Colonic mucosa (tissue), 4 donors: ENCODE results near the gene MFAP4. TPM values are rescaled to one million over a fixed set of nuclear protein-coding genes. Genes with fewer than 3 reads are reported as not detected.

ENCODE experiments used
- DNase-seq: peaks from one replicate; pipeline ENCODE4 v3.0.0-alpha.2; 2020
- H3K27ac ChIP-seq: fragments of 200-600 bp; one replicate; pipeline ENCODE4 v1.8.0; 2021
- H3K27me3 ChIP-seq: fragments of 200-600 bp; one replicate; pipeline ENCODE4 v1.8.0; 2021
- H3K36me3 ChIP-seq: fragments of 200-600 bp; one replicate; pipeline ENCODE4 v1.8.0; 2021
- H3K4me1 ChIP-seq: fragments of 200-600 bp; one replicate; pipeline ENCODE4 v1.8.0; 2021; ENCODE audit warnings: mild to moderate bottlenecking
- H3K4me3 ChIP-seq: fragments of 200-600 bp; one replicate; pipeline ENCODE4 v1.8.0; 2021
- H3K9ac ChIP-seq, 2 donors: one replicate each; pipeline ENCODE4 v1.7.0; 2013; ENCODE audit warnings: control low read depth in 2 of 2, low read depth in 2 of 2, low read length in 2 of 2
- H3K9me3 ChIP-seq: fragments of 200-600 bp; one replicate; pipeline ENCODE4 v1.8.0; 2021
- intact Hi-C: fragments of 100-400 bp; cut with DNase I; formaldehyde crosslinking; loops from one replicate; pipeline ENCODE4 v1.14.1; 2022
- total RNA-seq, 2 donors: library from RNA; stranded (reverse); fragmentation: NEBNext Ultra II Directional in 1 of 2; extraction: Animal tissue kit (Norgen Biotek cat#: 25700) in 1 of 2; gene quantifications; one replicate each; pipeline ENCODE4 v1.2.1, GENCODE V29; 2021
- TF ChIP-seq, protein P1 (sequence below): fragments of 200-600 bp; IDR thresholded peaks from one replicate; pipeline ENCODE4 v1.8.0; 2022; ENCODE audit warnings: antibody characterized with exemption, mild to moderate bottlenecking
- donor health status: healthy.
- donor health status: DM: no; HTN: no; CAD: no.
- donor health status: DM: no; HTN: no; CAD: no.

MFAP4 gene
- total RNA-seq, 2 donors from 2014 or later, result 22.2 to 56.0 TPM

DNA sequence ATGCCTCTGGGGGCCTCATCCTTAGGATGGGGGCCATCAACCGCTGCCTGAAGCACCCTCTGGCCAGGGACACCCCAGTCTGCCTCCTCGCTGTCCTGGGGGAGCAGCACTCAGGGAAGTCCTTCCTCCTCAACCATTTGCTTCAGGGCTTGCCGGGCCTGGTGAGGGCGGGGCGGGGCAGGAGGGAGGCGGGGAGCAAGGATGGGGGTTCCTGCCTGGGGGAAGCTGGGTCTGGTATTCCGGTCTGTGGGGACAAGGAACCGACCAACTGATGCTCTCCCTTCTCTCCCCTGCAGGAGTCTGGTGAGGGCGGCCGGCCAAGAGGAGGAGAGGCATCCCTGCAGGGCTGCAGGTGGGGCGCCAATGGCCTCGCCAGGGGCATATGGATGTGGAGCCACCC is 26.0 kb upstream of the MFAP4 start:
- Histone ChIP-seq H3K27ac (no peak overlapping the region), H3K27me3 (no peaks in the 10 kb centered on the region), H3K9me3 (no peaks in the 10 kb centered on the region), H3K4me1 (no peaks in the 10 kb centered on the region), H3K4me3 (no peak overlapping the region), H3K9ac (no peak overlapping the region), H3K36me3 (no peaks in the 10 kb centered on the region)
- intact Hi-C loops, result no loop called here
- TF ChIP-seq, protein P1, sequence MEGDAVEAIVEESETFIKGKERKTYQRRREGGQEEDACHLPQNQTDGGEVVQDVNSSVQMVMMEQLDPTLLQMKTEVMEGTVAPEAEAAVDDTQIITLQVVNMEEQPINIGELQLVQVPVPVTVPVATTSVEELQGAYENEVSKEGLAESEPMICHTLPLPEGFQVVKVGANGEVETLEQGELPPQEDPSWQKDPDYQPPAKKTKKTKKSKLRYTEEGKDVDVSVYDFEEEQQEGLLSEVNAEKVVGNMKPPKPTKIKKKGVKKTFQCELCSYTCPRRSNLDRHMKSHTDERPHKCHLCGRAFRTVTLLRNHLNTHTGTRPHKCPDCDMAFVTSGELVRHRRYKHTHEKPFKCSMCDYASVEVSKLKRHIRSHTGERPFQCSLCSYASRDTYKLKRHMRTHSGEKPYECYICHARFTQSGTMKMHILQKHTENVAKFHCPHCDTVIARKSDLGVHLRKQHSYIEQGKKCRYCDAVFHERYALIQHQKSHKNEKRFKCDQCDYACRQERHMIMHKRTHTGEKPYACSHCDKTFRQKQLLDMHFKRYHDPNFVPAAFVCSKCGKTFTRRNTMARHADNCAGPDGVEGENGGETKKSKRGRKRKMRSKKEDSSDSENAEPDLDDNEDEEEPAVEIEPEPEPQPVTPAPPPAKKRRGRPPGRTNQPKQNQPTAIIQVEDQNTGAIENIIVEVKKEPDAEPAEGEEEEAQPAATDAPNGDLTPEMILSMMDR, result no peak
- DNase-seq, result no peak

DNA sequence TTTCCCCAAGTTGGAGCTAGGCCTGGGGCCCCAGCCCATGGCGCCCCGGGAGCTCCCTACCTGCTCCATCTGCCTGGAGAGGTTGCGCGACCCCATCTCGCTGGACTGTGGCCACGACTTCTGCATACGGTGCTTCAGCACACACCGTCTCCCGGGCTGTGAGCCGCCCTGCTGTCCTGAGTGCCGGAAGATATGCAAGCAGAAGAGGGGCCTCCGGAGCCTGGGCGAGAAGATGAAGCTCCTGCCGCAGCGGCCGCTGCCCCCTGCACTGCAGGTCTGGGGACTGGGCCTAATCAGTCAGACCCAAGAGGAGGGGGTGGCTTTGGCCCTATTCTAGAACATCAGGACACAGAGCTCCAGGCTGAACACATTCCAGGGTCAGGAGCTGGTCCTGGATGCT is 25.5 kb upstream of the MFAP4 start:
- H3K27ac ChIP-seq, result no peak overlapping the region
- TF ChIP-seq, protein P1, result no peak
- no peaks in the 10 kb centered on the region for H3K4me1 ChIP-seq
- H3K27me3 ChIP-seq, result no peaks in the 10 kb centered on the region
- H3K36me3 ChIP-seq, result no peaks in the 10 kb centered on the region
- DNase-seq, result no peak
- no peak overlapping the region for H3K4me3 ChIP-seq
- no peaks in the 10 kb centered on the region for H3K9me3 ChIP-seq
- no peak overlapping the region for H3K9ac ChIP-seq
- intact Hi-C loops, result no loop called here

GRCh38 chr17:19411631-19412030 is 24.6 kb upstream of the MFAP4 start:
- no peaks in the 10 kb centered on the region for H3K27me3 ChIP-seq
- intact Hi-C loops, result no loop called here
- TF ChIP-seq, protein P1, result no peak
- no peaks in the 10 kb centered on the region for H3K4me1 ChIP-seq
- H3K4me3 ChIP-seq, result no peak overlapping the region
- H3K36me3 ChIP-seq, result no peaks in the 10 kb centered on the region
- DNase-seq, result no peak
- no peaks in the 10 kb centered on the region for H3K9me3 ChIP-seq
- no peak overlapping the region for H3K27ac ChIP-seq
- no peak overlapping the region for H3K9ac ChIP-seq

DNA sequence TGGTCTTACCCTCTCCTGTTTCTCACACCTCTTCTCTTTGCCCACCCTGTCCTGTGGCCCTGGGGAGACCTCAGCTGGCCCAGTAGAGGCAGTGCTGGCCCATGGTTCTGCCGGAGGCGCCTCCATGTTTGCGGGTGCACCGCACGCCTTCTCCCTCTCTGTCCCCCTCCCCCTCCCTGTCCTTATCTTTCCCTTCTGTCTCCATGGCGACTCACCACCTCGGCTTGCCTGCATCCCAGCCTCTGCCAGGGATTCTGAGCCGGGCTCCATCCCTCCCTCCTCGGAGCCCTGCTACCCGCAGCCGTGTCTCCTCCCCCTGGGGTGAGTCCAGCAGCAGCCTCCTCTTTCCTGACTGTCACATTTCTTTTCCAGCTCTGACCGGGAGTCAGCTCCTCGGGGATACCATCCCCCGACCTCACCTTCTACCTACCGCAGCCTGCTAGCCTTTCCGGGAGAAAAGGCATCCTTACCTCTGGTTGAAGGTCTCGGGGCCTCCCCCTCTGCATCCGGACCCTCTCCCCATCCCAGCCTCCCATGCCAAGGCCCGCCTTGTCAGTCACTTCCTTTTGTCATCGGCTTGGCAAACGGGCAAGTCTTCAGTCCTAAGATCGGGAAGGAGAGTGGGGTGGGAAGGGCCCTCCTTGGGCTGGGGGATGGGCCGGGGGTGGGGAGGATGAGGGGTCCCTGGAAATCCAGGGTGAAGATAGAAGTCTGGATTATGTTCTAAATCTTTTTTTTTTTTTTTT is 24.1 kb upstream of the MFAP4 start, which contains the start of gene RNF112:
RNF112 (plus strand) TSS at position 358 of the 746 bp plus-strand sequence; CDS start at position 535, 177 bp downstream.
- no peak within 1 kb of the TSS for H3K4me3 ChIP-seq
- no peak within 1 kb of the TSS for H3K27ac ChIP-seq

DNA sequence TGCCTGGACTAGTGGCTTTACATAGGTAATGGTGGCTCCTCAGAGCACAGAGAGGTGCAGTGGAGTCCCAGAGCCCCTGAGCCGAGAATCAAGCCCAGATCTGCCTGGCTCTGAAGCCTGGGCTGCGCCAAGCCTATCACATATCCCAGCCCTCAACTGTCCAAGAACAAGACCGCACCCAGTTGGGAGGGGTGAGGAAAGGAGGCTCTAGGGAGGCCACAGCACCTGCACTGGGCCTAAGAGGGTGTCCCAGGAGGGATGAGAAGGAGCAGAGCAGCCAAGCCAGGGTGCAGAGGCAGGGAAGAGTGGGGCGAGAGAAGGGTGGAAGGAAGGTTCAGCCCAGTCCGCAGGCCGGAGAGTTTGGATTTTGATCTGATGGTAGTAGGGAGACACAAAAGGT is 23.1 kb upstream of the MFAP4 start:
- H3K9ac ChIP-seq, result no peak overlapping the region
- intact Hi-C loops, result no loop called here
- no peaks in the 10 kb centered on the region for H3K4me1 ChIP-seq
- H3K36me3 ChIP-seq, result no peaks in the 10 kb centered on the region
- TF ChIP-seq, protein P1, result no peak
- H3K27me3 ChIP-seq, result no peaks in the 10 kb centered on the region
- no peak for DNase-seq
- H3K9me3 ChIP-seq, result no peaks in the 10 kb centered on the region
- no peak overlapping the region for H3K27ac ChIP-seq
- no peak overlapping the region for H3K4me3 ChIP-seq

More for the DNA sequence above, 24.1 kb upstream of the MFAP4 start, which contains the start of gene RNF112:
- H3K9ac ChIP-seq, result peak within 1 kb of the TSS in 1 of 2 donors; percentile 43
- TF ChIP-seq, protein P1, result no peak
- H3K4me1 ChIP-seq, result no peaks in the 10 kb centered on the region
- intact Hi-C loops, result no loop called here
- no peaks in the 10 kb centered on the region for H3K27me3 ChIP-seq
- no peaks in the 10 kb centered on the region for H3K9me3 ChIP-seq
- H3K36me3 ChIP-seq, result no peaks in the 10 kb centered on the region
- no peak for DNase-seq
